ENCODE measurements around the gene GPR37L1.

DNA sequence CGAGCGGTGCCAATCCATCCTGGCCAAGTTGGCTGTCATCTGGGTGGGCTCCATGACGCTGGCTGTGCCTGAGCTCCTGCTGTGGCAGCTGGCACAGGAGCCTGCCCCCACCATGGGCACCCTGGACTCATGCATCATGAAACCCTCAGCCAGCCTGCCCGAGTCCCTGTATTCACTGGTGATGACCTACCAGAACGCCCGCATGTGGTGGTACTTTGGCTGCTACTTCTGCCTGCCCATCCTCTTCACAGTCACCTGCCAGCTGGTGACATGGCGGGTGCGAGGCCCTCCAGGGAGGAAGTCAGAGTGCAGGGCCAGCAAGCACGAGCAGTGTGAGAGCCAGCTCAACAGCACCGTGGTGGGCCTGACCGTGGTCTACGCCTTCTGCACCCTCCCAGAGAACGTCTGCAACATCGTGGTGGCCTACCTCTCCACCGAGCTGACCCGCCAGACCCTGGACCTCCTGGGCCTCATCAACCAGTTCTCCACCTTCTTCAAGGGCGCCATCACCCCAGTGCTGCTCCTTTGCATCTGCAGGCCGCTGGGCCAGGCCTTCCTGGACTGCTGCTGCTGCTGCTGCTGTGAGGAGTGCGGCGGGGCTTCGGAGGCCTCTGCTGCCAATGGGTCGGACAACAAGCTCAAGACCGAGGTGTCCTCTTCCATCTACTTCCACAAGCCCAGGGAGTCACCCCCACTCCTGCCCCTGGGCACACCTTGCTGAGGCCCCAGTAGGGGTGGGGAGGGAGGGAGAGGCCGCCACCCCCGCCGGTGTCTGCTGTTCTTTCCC, 5.3 kb downstream of the GPR37L1 start:
- TF ChIP-seq GTF2F1 (IDR thresholded peaks at IDR 0.05; ENCODE audit: borderline replicate concordance, low read depth, low read length) (no peak), SUZ12 (IDR thresholded peaks at IDR 0.05; ENCODE audit: low read length) (no peak), SIN3A (conservative IDR thresholded peaks at IDR 0.05 in 1 of 2, IDR thresholded peaks at IDR 0.05 in 1 of 2; ENCODE audit: low read depth in 1 of 2, low read length in 2 of 2) (no peak), CEBPB (IDR thresholded peaks at IDR 0.05; ENCODE audit: low read depth, low read length) (no peak), POLR2A (IDR thresholded peaks at IDR 0.05; ENCODE audit: control extremely low read depth in 1 of 2, low read depth in 2 of 2, low read length in 2 of 2) (no peak), EZH2 (IDR thresholded peaks at IDR 0.05; ENCODE audit: low read depth, low read length, severe bottlenecking) (no peak)
- TF ChIP-seq, protein P1, sequence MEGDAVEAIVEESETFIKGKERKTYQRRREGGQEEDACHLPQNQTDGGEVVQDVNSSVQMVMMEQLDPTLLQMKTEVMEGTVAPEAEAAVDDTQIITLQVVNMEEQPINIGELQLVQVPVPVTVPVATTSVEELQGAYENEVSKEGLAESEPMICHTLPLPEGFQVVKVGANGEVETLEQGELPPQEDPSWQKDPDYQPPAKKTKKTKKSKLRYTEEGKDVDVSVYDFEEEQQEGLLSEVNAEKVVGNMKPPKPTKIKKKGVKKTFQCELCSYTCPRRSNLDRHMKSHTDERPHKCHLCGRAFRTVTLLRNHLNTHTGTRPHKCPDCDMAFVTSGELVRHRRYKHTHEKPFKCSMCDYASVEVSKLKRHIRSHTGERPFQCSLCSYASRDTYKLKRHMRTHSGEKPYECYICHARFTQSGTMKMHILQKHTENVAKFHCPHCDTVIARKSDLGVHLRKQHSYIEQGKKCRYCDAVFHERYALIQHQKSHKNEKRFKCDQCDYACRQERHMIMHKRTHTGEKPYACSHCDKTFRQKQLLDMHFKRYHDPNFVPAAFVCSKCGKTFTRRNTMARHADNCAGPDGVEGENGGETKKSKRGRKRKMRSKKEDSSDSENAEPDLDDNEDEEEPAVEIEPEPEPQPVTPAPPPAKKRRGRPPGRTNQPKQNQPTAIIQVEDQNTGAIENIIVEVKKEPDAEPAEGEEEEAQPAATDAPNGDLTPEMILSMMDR (IDR thresholded peaks at IDR 0.05; ENCODE audit: control extremely low read depth in 1 of 3, insufficient read depth in 1 of 3, low read depth in 1 of 3, low read length in 3 of 3): no peak
